Measurements from ENCODE around the gene FOXRED2. TPM values are rescaled to one million over a fixed set of nuclear protein-coding genes. Genes with fewer than 3 reads are reported as not detected.

The FOXRED2 gene
- total RNA-seq, 2 experiments from 2014 or later: 22.6 to 48.3 TPM

DNA sequence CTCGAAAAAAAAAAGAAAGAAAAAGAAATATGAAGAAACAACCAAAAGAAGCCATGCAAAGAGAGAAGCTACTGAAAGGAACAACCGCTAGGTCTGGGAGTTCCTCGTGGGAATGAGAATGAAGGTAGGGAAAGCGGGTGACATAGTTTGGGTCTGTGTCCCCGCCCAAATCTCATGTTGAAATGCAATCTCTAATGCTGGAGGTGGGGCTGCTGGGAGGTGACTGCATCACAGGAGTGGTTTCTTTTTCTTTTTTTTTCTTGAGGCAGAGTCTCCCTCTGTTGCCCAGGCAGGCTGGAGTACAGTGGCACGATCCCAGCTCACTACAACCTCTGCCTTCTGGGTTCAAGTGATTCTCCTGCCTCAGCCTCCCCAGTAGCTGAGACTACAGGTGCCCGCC, 15.7 kb downstream of the FOXRED2 start:
- no peak overlapping the region for H2AFZ ChIP-seq (ENCODE audit: low read length)
- no peak overlapping the region for H3K4me2 ChIP-seq (ENCODE audit: low read length)
- CTCF ChIA-PET (ENCODE audit: unreplicated experiment): no interaction called here
- peaks cover 10% of the 10 kb centered on the region for H3K9me3 ChIP-seq (ENCODE audit: low read length)
- H3K27ac ChIP-seq (ENCODE audit: low read depth, low read length, poor library complexity, severe bottlenecking): no peak overlapping the region
- no peaks in the 10 kb centered on the region for H3K79me2 ChIP-seq (ENCODE audit: insufficient read depth, low read depth, low read length)
- H3K4me3 ChIP-seq (ENCODE audit: low read depth, low read length, poor library complexity, severe bottlenecking): no peak overlapping the region
- no peaks in the 10 kb centered on the region for H4K20me1 ChIP-seq (ENCODE audit: insufficient read depth, low read length)
- peaks cover 84% of the 10 kb centered on the region for H3K36me3 ChIP-seq (ENCODE audit: insufficient read depth, low read length)
- no peak for DNase-seq (ENCODE audit: low spot score)
- peaks cover 27% of the 10 kb centered on the region for H3K4me1 ChIP-seq (ENCODE audit: insufficient read depth, low read length, poor library complexity, severe bottlenecking)
- H3K9me2 ChIP-seq (ENCODE audit: insufficient read depth, low read length): no peaks in the 10 kb centered on the region
- no peak for TF ChIP-seq EZH2phosphoT487 (IDR thresholded peaks at IDR 0.05; ENCODE audit: borderline replicate concordance, low read depth, low read length)
- TF ChIP-seq, protein P1, sequence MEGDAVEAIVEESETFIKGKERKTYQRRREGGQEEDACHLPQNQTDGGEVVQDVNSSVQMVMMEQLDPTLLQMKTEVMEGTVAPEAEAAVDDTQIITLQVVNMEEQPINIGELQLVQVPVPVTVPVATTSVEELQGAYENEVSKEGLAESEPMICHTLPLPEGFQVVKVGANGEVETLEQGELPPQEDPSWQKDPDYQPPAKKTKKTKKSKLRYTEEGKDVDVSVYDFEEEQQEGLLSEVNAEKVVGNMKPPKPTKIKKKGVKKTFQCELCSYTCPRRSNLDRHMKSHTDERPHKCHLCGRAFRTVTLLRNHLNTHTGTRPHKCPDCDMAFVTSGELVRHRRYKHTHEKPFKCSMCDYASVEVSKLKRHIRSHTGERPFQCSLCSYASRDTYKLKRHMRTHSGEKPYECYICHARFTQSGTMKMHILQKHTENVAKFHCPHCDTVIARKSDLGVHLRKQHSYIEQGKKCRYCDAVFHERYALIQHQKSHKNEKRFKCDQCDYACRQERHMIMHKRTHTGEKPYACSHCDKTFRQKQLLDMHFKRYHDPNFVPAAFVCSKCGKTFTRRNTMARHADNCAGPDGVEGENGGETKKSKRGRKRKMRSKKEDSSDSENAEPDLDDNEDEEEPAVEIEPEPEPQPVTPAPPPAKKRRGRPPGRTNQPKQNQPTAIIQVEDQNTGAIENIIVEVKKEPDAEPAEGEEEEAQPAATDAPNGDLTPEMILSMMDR (conservative IDR thresholded peaks at IDR 0.05; ENCODE audit: low read length): no peak
- intact Hi-C loops (cut with micrococcal nuclease; ENCODE audit: unreplicated experiment): no loop called here
- BruUV-seq (replicated peaks): no TSS peak
- POLR2A ChIA-PET: no interaction called here

DNA sequence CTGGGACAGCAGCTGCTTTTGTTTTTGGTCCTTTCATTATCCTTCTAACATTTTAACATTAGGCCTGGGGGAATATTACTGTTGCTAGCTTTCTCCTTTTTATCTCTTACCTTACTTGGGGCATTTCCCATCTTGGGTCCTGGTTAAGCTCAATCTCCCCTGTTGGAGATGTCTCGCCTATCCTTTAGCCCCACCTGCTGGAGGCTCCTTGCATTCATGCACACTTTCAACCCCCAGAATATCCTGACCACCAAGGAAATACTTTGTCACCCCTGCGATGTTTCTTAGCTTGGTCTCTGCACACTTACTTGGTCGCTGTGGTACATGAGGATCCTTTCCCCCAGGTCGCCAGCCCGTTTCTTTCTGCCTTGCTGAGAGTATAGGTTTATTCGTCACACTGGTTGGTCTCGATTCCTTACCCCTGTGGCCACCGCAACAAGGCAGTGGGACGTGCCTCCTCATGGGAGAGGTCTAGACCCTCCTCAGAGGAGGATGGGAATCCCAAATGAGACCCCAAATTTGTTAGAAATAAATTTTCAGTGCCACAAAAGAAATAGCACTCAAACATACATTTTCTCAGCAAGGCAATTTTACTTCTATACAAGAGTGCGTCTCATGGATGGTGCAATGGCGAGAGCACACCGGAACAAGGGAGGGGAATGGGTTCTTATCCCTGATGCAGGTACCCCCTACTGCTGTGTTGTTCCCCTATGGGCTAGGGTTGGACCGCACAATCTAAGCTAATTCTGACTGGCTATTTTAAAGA, 20.0 kb downstream of the FOXRED2 start:
- peak; percentile 53 for DNase-seq (ENCODE audit: low spot score)
- no peak for TF ChIP-seq EZH2phosphoT487 (IDR thresholded peaks at IDR 0.05; ENCODE audit: borderline replicate concordance, low read depth, low read length)
- TF ChIP-seq, protein P1 (conservative IDR thresholded peaks at IDR 0.05; ENCODE audit: low read length): peak; percentile 77
- Histone ChIP-seq H2AFZ (ENCODE audit: low read length) (no peak overlapping the region), H4K20me1 (ENCODE audit: insufficient read depth, low read length) (no peaks in the 10 kb centered on the region), H3K27ac (ENCODE audit: low read depth, low read length, poor library complexity, severe bottlenecking) (no peak overlapping the region), H3K79me2 (ENCODE audit: insufficient read depth, low read depth, low read length) (no peaks in the 10 kb centered on the region), H3K9me3 (ENCODE audit: low read length) (peaks cover 10% of the 10 kb centered on the region), H3K4me1 (ENCODE audit: insufficient read depth, low read length, poor library complexity, severe bottlenecking) (peaks cover 7% of the 10 kb centered on the region), H3K9me2 (ENCODE audit: insufficient read depth, low read length) (no peaks in the 10 kb centered on the region), H3K4me2 (ENCODE audit: low read length) (no peak overlapping the region), H3K4me3 (ENCODE audit: low read depth, low read length, poor library complexity, severe bottlenecking) (no peak overlapping the region), H3K36me3 (ENCODE audit: insufficient read depth, low read length) (peaks cover 56% of the 10 kb centered on the region)
- CTCF ChIA-PET (ENCODE audit: unreplicated experiment): no interaction called here
- no TSS peak for BruUV-seq (replicated peaks)
- intact Hi-C loops (cut with micrococcal nuclease; ENCODE audit: unreplicated experiment): no loop called here
- POLR2A ChIA-PET: interaction anchor here (0.6 kb wide), 1 partner anchor 102 kb away, joined by 3 read pairs; no protein-coding TSS in a partner anchor

All from OCI-LY7 (cell line).